Measurements from ENCODE around the gene SLC9A2.

The SLC9A2 gene

GRCh38 chr2:102664471-102664909 lies 45.1 kb downstream of the SLC9A2 start:
- DNase-seq: no peak
- in situ Hi-C loops (cut with MboI; ENCODE audit: low pct_unique_long_range_greater_than_20kb, low sequenced_read_pairs): no loop called here

GRCh38 chr2:102667072-102667471 lies 47.7 kb downstream of the SLC9A2 start:
- DNase-seq: no peak
- in situ Hi-C loops (cut with MboI; ENCODE audit: low pct_unique_long_range_greater_than_20kb, low sequenced_read_pairs): no loop called here

GRCh38 chr2:102668171-102668570 lies 48.8 kb downstream of the SLC9A2 start:
- in situ Hi-C loops (cut with MboI; ENCODE audit: low pct_unique_long_range_greater_than_20kb, low sequenced_read_pairs): no loop called here
- DNase-seq: no peak

- no peak for DNase-seq
- in situ Hi-C loops (cut with MboI; ENCODE audit: low pct_unique_long_range_greater_than_20kb, low sequenced_read_pairs): no loop called here
Observed at GRCh38 chr2:102669401-102669800, 50.0 kb downstream of the SLC9A2 start.

GRCh38 chr2:102672107-102672776 lies 52.9 kb downstream of the SLC9A2 start:
- DNase-seq: peak; percentile 76
- in situ Hi-C loops (cut with MboI; ENCODE audit: low pct_unique_long_range_greater_than_20kb, low sequenced_read_pairs): no loop called here

- in situ Hi-C loops (cut with MboI; ENCODE audit: low pct_unique_long_range_greater_than_20kb, low sequenced_read_pairs): no loop called here
- DNase-seq: no peak
Observed at GRCh38 chr2:102674370-102674769, 55.0 kb downstream of the SLC9A2 start.

GRCh38 chr2:102674836-102675235 lies 55.5 kb downstream of the SLC9A2 start:
- in situ Hi-C loops (cut with MboI; ENCODE audit: low pct_unique_long_range_greater_than_20kb, low sequenced_read_pairs): no loop called here

GRCh38 chr2:102677244-102678215 lies 58.2 kb downstream of the SLC9A2 start:
- in situ Hi-C loops (cut with MboI; ENCODE audit: low pct_unique_long_range_greater_than_20kb, low sequenced_read_pairs): no loop called here
- no peak for DNase-seq

More at GRCh38 chr2:102674836-102675235, 55.5 kb downstream of the SLC9A2 start:
- no peak for DNase-seq

GRCh38 chr2:102678442-102678841 lies 59.1 kb downstream of the SLC9A2 start:
- no peak for DNase-seq
- in situ Hi-C loops (cut with MboI; ENCODE audit: low pct_unique_long_range_greater_than_20kb, low sequenced_read_pairs): no loop called here

- DNase-seq: peak; percentile 79
- in situ Hi-C loops (cut with MboI; ENCODE audit: low pct_unique_long_range_greater_than_20kb, low sequenced_read_pairs): no loop called here
Observed at GRCh38 chr2:102686479-102687439, 67.4 kb downstream of the SLC9A2 start.

- no peak for DNase-seq
- in situ Hi-C loops (cut with MboI; ENCODE audit: low pct_unique_long_range_greater_than_20kb, low sequenced_read_pairs): no loop called here
Observed at GRCh38 chr2:102690012-102690411, 70.7 kb downstream of the SLC9A2 start.

GRCh38 chr2:102696463-102696862 lies 77.1 kb downstream of the SLC9A2 start:
- no peak for DNase-seq
- in situ Hi-C loops (cut with MboI; ENCODE audit: low pct_unique_long_range_greater_than_20kb, low sequenced_read_pairs): no loop called here

GRCh38 chr2:102698369-102699111 lies 79.2 kb downstream of the SLC9A2 start:
- in situ Hi-C loops (cut with MboI; ENCODE audit: low pct_unique_long_range_greater_than_20kb, low sequenced_read_pairs): no loop called here
- DNase-seq: no peak

GRCh38 chr2:102703305-102703704 lies 84.0 kb downstream of the SLC9A2 start:
- in situ Hi-C loops (cut with MboI; ENCODE audit: low pct_unique_long_range_greater_than_20kb, low sequenced_read_pairs): no loop called here
- no peak for DNase-seq

GRCh38 chr2:102703748-102704147 lies 84.4 kb downstream of the SLC9A2 start:
- in situ Hi-C loops (cut with MboI; ENCODE audit: low pct_unique_long_range_greater_than_20kb, low sequenced_read_pairs): no loop called here
- peak; percentile 54 for DNase-seq

GRCh38 chr2:102704531-102704930 lies 85.2 kb downstream of the SLC9A2 start:
- DNase-seq: no peak
- in situ Hi-C loops (cut with MboI; ENCODE audit: low pct_unique_long_range_greater_than_20kb, low sequenced_read_pairs): no loop called here

GRCh38 chr2:102707796-102708695 lies 88.7 kb downstream of the SLC9A2 start:
- no peak for DNase-seq
- in situ Hi-C loops (cut with MboI; ENCODE audit: low pct_unique_long_range_greater_than_20kb, low sequenced_read_pairs): no loop called here

All from KBM-7 (cell line).